Upper lobe of left lung (tissue), 4 donors: Measurements from ENCODE around the gene BMP6.

Source experiments
- CTCF ChIP-seq, 6 experiments: fragments of 450-650 bp in 4 of 6; fragments of 200-600 bp in 2 of 6; sonication (generic) in 2 of 6; IDR thresholded peaks; one replicate each; pipeline ENCODE4 v1.5.1; 2016 to 2019; ENCODE audit warnings: antibody characterized with exemption in 6 of 6
- POLR2A ChIP-seq, 4 donors: fragments of 450-650 bp; IDR thresholded peaks; one replicate each; pipeline ENCODE4 v1.5.1; 2016 to 2017; ENCODE audit warnings: antibody characterized with exemption in 4 of 4, mild to moderate bottlenecking in 2 of 4

- TF ChIP-seq CTCF (IDR thresholded peaks at IDR 0.05): no peak
- no peak for TF ChIP-seq POLR2A (IDR thresholded peaks at IDR 0.05)
Measured at GRCh38 chr6:7703148-7703680, 22.7 kb upstream of the BMP6 start.
